NCI-H2227 (cell line): Measurements from ENCODE around the gene TPK1.
"Not testable (repeated sequence)": the region's sequence is repeated elsewhere in the genome, so short reads cannot be mapped to it uniquely, and the experiment has no call there.

Experiments
- DNase-seq: peaks from one replicate; lab custom pipeline; 2025; ENCODE audit not compliant: unreplicated experiment; lab: John Stamatoyannopoulos, UW

TPK1 gene

DNA sequence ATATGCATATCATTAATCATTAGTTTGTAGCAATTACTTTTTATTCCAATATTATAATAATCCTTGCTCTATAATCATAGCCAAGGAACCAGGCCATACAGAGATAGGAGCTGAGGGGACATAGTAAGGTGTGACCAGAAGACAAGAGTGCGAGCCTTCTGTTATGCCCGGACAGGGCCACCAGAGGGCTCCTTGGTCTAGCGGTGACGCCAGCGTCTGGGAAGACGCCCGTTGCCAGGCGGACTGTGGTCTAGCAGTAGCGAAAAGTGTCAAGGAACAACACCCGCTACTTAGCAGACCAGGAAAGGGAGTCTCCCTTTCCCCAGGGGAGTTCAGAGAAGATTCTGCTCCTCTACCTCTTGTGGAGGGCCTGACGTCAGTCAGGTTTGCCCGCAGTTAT lies 109.0 kb downstream of the TPK1 start:
- not testable (repeated sequence) for DNase-seq

DNA sequence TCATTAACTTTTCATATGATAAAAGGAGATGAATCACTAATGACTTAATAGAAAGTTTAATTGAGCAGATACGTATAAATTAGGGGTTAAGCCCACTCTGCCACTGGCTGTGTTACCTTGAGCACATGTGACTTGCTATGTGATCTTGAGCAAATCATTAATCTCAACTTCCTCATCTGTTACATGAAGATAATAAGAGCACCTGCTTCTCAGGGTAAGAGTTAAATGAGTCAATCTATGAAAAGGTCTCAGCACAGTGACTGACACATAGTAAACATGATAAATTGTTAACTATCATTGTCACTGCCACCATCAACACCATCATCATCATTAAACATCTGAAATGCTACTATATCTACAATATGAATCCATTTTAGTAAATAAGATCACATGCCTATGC lies 110.8 kb downstream of the TPK1 start:
- DNase-seq = no peak

DNA sequence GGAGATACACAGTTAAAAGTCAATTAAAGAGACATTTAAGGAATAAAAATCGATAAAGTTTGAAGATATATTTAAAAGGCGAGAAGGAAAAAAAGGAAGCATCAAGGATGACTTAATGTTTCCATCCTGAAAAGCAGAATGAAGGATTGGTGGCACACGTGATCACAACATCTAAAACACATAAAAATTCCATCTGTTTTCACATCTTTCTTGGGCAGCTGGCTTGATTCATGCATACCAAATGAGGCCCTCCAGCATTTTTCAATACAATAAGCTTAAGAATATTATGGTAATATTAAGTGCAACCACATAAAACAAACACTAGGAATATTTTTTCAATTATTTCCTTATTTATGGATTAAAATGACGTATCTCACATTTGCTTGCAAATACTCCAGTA lies 112.6 kb downstream of the TPK1 start:
- DNase-seq = no peak

DNA sequence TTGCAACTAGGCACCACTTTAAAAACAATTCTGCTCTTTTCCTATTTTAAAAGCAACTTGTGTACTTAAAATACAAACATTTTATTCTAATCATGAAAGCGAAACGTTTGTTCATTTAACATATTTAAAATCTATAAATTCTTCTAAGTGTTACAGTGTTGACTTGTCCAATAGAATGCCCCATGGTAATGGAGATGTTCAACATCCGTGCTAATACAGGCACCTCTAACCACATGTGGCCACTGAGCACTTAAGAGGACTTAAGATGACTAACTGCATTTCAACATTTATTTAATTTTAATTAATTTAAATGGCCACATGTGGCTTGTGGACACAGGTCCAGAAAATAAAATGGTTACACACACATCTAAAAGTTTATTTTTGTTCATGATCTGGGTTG lies 115.1 kb downstream of the TPK1 start:
- no peak for DNase-seq

DNA sequence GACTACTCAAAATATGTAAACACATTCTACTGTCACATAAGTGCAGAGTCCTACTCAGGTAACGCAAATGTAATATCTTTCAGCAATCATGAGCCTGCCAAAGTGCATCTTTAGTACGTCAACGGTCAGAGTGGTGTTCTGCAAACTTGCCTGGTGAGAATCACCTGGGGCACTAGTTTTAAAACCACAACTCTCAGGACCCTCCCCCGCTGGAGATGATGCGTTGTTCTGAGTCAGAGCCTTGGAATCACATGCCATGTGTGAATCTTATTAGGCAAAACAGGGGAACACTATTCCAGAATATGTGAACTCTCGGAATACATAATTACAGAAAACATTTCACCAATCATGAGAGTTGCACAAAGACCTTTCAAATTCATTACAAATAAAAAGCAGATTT lies 115.7 kb downstream of the TPK1 start:
- no peak for DNase-seq

DNA sequence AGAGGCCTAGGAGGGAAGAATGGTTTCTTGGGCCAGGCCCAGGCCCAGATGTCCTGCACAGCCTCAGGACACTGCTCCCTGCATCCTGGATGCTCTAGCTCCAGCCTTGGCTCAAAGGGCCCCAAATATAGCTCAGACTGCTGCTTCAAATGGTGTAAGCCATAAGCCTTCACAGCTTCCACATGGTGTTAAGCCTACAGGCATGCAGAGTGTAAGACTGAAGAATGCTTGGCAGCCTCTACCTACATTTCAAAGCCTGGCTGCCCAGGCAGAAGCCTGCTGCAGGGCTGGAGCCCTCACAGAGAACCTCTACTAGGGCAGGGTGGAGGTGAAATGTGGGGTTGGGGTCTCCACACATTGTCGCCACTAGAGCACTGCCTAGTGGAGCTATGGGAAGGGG lies 118.1 kb downstream of the TPK1 start:
- DNase-seq = no peak

DNA sequence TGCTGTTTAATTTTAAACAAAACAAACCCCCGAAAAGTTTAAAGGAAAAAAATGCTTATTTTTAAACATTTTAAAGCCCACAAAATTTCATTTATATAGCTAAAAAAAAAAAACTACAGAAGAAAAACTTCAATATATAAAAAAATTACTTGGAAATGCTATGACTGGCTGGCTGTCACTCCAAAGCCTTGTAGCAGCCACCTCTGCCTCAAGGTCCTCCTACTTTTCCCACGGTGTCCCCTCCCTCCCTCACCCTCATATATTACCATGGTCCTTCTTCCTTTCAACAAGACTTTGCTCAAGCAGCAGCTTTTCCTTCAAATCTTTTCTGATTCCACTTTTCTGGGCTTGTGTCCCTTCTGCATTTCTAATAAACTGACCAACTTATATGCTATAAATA lies 122.0 kb downstream of the TPK1 start:
- DNase-seq = no peak

DNA sequence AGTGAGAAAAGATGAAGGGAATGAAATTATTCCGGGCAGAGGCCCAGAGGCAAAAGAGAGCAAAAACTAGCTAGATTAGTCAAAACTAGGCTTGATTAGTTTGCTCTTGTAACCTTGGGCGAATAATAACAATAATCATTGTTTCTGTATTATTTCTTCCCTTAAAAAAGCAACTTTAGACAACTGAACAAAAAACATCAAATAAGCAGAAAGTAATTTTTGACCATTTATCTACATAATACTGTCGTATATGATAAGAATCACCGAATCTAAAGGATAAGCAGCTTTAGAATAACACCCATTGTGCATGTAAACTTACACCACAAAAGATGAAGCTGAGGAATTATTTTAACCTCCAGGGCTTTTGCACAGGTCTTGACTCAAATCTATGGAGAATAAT lies 125.1 kb downstream of the TPK1 start:
- no peak for DNase-seq

DNA sequence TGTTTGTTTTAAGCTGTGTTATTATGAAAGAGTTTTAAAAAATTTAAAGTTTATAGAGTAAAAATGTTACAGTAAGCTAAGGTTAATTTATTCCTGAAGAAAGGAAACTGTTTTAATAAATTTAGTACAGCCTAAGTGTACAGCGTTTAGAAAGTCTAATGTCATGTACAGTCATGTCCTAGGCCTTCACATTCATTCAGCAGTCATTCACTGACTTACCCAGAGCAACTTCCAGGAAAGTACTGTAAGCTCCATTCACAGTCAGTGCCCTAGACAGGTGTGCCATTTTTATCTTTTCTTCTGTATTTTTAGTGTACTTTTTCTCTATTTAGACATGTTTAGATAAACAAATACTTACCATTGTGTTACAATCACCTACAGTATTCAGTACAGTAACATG lies 126.8 kb downstream of the TPK1 start:
- no peak for DNase-seq

DNA sequence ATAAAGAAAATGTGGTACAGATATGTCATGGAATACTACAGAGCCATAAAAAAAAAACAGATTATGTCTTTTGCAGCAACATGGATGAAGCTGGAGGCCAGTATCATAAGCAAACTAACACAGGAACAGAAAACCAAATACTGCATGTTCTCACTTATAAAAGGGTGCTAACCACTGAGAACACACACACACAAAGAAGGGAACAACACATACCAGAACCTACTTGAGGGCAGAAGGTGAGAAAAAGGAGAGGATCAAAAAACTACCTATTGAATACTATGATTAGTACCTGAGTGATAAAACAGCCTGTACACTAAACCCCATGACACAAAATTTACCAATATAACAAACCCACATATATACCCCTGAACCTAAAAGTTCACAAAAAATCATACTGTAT lies 144.6 kb downstream of the TPK1 start:
- DNase-seq = no peak

DNA sequence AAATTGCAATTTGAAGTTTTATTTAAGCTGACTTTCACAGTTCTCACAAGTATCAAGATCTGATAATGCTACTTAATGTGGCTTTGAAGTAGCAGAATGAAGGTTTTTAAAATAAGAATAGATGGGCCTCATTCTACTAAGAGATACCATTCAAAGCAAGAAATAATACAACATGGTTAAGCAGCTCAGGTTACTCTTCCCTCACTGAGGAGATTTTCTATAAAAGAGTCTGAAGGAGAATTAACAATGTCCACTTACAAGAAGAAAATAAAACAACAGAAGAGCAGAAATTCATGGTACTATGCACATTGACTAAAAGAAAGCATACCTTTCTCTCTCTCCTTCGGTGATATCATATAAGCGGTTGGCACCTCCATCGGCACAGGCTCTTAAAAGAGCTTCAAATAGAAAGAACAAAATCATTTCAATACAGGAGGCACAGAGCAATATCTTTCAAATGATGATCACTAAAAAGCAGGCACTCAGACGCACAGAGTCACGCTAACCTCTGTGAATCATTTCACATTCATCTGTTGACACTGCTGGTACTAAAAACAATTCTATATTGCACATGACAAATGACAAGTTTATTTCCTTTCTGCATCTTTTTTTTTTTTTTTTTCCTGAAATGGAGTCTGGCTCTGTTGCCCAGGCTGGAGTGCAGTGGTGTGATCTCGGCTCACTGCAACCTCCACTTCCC lies 153.1 kb downstream of the TPK1 start:
- no peak for DNase-seq

DNA sequence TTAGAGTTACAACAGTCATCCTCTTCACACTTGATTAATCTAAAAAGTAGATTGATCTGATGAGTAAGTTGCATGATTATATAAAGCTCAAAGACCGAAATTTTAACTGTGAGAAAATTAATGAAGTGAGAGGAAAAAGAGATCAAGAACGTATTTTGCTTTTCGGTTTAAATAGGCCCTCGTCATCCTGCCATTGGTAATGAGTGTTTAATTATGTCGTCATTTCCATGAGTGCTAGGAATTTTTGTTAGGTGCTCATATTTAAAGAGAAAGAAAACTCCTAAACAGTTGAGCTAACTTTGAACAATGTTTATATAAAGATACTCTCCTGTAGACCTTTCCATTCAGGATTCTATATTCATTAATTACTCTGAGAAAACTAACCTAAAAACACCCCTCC lies 159.4 kb downstream of the TPK1 start:
- no peak for DNase-seq

DNA sequence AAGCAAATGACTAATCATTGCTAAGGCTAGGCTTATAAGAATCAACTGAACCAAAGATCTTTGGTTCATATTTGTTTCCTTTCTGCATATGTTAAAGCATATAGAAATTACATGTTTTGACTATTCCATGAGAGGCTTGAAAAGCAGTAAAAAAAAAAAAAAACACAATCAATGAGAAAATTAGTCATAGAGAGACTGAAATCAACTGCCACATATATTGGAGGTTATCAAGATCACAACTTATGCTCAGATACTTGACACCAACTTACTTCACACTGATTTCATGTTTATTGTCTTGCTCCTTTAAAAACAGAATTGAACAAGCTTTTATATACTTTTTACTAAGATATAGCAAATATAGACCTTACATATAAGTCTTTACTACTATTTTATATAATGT lies 161.3 kb downstream of the TPK1 start:
- no peak for DNase-seq

DNA sequence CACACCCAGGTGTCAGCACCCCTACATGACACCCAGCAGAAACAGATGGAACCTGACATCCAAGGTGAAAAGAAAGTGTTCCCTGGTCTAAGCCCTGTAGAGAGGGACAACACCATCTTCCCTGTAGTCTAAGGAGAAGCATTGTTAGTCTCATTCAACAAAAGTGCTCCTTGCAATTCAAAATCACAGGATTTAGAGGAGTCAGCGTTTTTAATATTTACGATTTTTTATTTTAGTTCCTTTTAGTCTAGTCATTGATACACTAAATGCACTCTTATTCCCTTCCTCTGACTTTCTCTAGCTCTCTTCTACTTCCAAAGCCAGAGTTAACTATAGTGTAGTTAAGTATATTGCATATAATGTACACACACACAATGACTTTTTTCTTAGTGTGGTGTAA lies 163.0 kb downstream of the TPK1 start:
- no peak for DNase-seq

DNA sequence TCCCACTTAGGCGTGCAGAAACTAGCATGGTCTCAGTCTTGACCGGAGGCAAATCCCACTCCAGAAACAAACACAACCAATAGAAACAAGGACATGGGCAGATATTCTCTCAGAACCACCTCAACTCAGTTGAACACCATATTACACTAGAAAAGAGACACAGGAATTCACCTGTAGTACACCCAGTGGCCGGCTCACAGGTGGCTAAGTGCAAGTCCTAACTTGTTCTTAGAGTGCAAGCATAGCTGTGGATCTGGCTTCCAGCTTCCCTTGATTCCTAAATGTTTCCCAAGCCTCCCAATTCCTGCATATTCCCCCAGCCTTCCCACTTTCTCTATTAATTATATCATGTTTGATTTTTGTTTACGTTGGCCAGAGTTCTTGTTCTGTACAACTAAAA lies 164.4 kb downstream of the TPK1 start:
- DNase-seq = no peak

DNA sequence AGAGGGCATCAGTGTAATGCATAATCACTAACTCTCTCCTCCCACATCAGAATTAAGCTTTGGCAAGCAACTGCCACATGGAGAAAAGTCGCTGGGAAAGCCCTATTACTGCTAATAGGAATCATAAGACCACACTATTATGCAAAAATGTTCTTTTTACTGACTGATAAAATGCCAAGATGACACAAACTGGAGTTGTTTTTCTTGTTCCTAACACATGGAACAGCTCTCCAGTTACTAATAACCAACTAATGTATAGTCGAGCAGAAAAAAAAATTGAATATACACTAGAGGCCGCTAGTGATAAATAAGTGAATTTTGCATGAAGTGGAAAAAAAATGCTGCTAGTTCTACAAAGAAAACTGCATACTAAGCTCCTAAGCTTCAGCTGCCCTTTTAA lies 165.6 kb downstream of the TPK1 start:
- DNase-seq = peak; percentile 2

DNA sequence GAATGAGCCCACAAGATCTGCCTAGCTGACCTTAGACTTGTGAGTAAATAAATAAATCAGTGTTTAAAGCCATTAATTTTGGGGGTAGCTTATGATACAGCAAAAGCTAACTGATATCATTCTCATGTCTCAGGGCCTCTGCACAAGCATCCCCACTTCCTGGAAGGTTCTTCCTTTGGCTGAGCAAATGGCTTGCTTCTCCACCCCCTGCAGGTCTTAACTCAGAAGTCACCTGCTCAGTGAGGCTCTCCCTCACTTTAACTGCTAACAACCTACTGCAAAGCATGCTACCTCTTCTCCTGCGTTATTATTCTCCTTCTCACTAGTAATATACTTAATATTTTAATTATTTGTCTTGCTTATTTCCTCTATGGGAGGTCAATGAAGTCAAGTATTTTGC lies 167.3 kb downstream of the TPK1 start:
- DNase-seq = no peak

DNA sequence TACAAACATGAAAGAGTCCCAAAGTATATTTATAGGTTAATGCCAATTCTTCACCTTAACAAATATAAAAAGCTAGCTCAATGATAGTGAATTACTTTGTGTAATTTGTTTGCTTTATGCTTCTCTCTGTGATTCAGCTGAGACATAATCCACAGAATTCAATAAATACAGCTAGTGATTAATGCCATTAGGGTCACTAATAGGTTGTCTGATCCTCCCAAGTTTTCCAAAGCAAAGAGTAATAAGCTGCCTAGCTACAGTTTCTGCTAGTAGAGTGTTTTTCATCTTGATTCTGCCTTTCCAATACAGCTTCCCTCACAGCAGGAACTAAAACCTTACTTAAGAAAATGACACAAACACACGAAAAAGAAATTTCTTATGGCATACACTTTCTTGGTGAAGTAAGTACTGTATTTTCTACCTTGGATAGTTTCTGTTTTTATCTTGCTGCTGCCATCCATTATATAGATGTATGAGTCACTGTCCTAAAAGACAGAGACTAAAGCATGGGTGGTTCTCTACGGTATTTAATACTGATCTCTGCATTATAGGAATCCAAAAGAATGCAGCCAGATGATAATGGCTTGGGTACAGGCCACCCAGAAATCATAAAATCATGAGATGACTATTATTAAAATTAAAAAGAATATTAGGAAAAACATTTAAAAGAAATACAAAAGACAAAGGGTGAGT lies 170.0 kb downstream of the TPK1 start:
- DNase-seq = no peak

DNA sequence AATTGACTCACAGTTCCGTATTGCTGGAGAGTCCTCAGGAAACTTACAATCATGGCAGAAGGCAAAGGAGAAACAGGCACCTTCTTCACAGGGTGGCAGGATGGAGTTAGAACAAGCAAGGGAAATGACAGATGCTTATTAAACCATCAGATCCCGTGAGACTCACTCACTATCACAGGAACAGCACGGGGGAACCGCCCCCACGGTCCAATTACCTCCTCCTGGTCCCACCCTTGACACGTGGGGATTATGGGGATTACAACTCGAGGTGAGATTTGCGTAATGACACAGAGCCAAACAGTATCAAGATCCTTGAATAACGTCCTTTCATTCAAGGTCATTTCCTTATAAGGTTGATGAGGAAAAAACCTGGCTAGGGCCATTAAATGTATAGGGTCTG lies 176.6 kb downstream of the TPK1 start:
- no peak for DNase-seq

DNA sequence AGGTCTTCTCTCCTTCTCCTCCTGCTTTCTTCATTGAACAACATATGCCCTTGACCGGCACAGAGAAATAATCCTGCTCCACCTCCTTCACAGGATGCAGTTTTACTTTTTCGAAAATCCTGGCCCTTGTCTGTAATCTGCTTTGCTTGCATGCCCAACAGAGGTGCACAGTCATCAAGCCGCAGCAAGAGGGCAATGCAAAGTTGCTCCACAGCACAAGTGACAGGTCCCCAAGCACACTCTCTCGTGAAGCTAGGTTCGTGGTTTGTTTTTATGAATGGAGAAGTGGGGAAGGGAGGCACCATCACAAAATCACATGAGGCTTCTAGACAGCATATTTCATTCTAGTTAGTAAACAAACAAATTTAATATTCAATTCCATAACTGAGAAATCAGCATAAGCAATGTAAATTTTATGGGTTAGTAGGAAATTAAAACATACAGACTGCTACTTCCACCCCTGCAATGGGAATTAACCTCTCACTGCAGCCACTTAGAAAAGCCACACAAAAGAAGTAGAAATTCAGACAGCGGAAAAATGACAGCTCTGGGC lies 178.8 kb downstream of the TPK1 start:
- DNase-seq = no peak

DNA sequence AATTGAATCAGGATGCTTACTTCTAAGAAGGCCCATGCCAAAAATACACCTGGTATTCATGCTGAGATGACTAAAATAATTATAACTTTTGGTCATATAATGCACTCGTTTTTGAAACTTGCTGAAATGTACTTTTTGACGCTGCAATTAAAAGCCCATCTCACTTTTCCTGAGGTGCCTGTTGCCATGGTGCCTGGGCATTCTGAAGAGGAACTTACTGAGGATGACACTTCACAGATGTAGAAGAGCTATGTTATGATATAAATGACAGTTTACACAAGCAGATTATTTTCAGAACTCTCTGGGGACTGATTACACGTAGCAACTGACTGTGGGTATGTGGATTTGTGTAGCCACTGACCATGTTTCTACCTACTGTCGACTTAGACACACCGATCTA lies 182.4 kb downstream of the TPK1 start:
- no peak for DNase-seq

DNA sequence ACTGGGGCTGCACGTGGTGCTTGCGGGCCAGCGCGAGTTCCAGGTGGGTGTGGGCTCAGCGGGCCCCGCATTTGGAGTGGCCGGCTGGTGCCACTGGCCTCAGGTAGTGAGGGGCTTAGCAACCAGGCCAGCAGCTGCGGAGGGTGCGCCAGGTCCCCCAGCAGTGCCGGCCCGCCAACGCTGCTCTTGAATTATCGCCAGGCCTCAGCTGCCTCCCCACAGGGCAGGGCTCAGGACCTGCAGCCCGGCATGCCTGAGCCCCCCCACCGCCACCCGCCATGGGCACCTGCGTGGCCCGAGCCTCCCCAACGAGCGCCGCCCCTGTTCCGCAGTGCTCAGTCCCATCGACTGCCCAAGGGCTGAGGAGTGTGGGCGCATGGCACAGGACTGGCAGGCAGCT lies 185.4 kb downstream of the TPK1 start:
- no peak for DNase-seq

DNA sequence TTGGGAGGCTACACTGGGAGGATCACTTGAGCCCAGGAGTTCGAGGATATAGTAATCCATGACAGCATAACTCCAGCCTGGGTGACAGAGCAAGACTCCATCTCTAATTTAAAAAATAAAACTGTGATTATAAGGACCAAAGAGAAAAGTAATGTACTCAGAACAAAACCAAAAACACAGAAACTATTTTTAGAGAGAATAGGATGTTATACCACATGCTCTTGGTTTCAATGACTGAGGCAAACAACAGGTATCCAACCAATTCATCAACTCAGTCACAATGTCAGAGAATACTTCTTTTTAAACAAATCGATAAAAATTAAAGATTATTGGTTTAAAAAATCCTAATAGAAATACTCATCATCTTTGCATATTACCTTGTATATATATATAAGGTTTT lies 186.7 kb downstream of the TPK1 start:
- DNase-seq = no peak
